ENCODE data around the gene TSSK1B.
"Not testable (repeated sequence)": the region's sequence is repeated elsewhere in the genome, so short reads cannot be mapped to it uniquely, and the experiment has no call there.

TSSK1B gene

DNA sequence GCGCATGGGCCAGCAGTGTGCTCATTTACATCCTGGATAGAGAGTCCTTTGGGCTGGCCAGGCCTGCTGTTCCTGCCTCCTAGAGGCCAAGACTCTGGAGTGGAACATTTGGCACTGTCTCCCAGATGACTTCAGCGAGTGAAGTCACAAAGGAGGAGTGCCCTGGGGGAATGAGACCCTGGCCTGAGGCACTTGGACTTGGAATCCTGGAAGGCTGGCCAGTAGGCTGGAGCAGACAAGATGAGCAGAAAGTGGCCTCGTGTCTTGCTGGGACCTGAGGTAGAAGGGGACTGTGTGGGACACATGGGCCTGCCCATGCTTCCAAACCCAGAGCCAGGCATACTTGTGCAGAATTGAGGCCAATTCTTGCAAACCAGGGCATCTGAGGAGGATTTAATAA is at the start of gene TSSK1B:
TSSK1B (minus strand) TSS at position 101 of the 400 bp plus-strand sequence. CDS start 150 bp downstream, outside the sequence.
- no peak for DNase-seq (ENCODE audit: low read depth)

DNA sequence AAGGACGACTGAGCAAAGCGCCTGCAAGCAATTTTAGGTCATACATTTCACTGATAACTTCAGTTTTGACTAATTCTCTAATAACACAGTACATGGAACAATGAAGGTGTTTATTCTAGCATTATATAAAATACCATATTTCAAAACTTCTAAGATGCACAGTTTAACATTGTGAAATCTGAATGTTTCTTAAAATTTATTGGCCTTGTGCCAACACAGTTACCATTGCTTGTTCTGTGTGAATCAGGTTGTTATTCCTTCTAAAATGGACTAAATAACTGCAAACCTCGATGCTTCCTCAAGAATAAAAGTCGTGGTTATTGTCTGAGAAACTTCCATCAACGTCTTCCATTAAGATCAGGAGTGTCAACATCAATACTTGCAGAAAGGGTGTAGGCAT is 45.5 kb upstream of the TSSK1B start:
- no peak for DNase-seq (ENCODE audit: low read depth)

DNA sequence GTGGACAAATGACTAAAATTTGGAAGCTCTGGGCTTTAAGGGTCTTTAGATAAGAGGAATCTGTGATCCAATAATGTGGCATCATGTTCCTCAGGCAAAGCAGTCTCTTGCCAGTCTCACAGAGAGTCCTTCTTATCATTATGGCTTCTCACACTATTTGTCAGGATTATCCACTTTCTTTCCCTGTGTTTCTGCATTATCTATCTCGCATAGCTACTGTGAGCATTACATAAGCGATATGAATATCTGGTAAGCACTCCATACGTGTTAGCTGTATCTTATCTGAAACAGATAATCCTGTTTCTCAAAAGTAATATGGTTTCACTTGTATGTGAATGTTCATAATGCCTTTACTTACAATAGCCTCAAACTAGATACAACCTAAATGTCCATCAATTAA is 43.9 kb upstream of the TSSK1B start:
- no peak for DNase-seq (ENCODE audit: low read depth)

DNA sequence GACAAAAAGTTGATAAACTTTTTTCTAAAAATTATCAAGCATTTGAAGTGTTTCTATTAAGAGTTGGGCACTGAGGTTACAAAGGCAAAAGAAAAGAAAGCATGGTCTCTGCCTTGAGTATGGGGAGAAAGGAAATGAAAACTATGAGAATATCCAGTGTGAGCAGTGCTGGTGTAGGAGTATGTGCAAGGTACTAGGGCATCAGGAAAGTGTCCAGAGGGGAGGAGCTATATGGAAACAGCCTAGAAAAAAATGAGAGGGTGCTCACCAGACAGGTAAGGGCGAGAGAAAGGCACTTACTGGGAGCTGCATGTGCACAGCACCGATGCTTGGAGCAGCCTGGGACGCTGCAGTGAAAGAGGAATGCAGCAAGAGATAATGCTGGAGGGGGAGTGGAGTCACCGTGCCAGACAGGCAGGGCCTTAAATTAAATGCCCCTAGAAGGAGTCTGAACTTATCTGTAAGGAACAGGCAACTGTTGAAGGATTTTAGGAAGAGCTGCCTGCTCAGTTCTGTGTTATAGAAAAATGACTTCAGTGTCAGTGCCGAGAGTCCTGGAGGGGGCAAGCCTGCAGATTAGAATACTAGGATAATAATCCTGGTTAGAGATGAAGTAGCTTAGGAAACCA is 39.4 kb upstream of the TSSK1B start:
- DNase-seq (ENCODE audit: low read depth): no peak

GRCh38 chr5:113463032-113463431 is 28.2 kb upstream of the TSSK1B start:
- DNase-seq (ENCODE audit: low read depth): no peak

DNA sequence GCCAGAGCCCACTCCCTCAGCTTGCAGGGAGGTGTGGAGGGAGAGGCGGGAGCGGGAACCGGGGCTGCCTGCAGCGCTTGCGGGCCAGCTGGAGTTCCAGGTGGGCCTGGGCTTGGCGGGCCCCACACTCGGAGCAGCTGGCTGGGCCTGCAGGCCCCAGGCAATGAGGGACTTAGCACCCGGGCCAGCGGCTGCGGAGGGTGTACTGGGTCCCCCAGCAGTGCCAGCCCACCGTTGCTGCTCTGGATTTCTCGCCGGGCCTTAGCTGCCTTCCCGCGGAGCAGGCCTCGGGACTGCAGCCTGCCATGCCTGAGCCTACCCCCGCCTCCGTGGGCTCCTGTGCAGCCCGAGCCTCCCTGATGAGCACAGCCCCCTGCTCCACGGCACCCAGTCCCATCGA is 22.3 kb upstream of the TSSK1B start:
- DNase-seq (ENCODE audit: low read depth): not testable (repeated sequence)

- no peak for DNase-seq (ENCODE audit: low read depth)
These were observed 18.2 kb upstream of the TSSK1B start for GRCh38 chr5:113452941-113453340.

- DNase-seq (ENCODE audit: low read depth): no peak
These were observed 17.0 kb upstream of the TSSK1B start for GRCh38 chr5:113451797-113452196.

DNA sequence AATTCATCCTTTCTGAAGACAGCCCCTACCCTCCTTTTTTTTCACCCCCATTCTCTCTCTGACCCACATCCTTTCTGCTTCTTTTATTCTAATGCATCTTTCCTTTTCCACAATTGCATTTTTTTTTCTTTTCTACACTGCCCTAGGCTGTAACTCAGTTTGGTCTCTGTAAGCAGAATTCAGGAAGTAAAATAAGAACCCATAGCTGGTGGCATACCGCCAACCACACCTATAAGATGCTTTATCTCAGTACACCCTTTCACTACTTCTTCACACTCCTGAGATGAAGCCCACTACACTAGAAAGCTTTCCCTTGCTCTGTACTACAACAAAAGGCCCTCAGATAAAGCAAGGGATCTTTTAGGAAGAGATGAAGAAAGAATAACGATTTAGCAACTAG is 16.1 kb upstream of the TSSK1B start:
- DNase-seq (ENCODE audit: low read depth): no peak

DNA sequence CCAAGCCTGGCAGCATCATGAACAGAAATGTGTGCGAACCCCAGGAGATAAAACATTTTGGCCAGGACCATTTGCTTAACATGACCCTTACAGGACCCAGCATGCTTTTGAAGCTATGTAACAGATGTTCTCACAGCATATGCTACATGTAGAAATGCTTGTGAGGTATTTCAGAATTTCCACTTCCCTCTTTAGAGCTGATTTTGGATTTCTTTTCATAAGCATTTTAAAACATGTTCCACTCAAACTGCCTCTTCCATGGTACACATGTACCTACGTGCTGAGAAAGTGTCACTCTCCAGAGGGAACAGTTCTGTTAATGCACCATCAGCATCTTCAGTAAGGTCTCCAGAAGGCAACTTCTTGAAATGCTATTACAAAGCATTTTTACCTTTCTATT is 15.7 kb upstream of the TSSK1B start:
- DNase-seq (ENCODE audit: low read depth): no peak

DNA sequence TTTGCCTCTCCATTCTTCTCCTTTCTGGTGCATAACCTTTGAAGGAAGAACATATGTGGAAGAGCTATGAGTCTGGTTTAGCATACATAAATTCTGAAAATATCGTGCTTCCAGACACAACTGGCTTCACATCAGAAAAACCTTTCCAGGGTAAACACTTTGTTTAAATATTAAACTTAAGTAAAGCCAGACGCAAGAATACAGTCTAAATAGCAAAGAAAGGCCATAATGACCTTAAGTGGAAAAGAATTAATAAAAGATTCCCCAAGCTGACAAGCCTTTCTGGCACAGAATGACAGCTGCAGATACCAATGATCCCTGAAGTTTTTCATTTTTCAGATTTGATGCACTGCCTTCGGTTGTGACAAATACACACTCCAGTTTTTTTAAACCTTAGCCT is 13.5 kb upstream of the TSSK1B start:
- DNase-seq (ENCODE audit: low read depth): no peak

DNA sequence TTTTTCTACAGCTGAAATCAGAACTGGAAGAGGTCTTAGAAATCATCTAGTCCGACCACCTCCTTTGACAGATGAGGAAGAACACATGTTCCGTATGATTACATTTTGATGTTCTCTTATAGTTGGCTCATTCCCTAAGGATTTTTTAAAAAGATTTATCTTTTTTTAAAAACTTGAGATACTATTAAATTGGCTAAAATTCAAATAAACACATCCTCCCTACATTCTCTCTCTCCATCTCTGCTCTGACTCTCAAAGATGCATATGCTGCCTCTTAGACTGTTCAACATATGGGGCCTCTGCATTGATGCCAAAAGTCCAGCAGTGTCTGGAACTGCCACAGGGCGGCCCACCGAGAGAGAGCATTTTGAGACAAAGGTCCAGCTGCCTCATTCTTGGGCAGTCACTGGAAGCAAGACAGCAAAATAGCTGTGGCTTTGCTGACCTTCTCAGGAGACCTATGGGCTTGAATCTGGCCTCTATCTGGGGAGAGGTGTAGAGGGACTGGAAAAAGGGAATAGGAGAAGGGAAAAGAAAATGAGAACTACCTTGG is 12.8 kb upstream of the TSSK1B start:
- no peak for DNase-seq (ENCODE audit: low read depth)

DNA sequence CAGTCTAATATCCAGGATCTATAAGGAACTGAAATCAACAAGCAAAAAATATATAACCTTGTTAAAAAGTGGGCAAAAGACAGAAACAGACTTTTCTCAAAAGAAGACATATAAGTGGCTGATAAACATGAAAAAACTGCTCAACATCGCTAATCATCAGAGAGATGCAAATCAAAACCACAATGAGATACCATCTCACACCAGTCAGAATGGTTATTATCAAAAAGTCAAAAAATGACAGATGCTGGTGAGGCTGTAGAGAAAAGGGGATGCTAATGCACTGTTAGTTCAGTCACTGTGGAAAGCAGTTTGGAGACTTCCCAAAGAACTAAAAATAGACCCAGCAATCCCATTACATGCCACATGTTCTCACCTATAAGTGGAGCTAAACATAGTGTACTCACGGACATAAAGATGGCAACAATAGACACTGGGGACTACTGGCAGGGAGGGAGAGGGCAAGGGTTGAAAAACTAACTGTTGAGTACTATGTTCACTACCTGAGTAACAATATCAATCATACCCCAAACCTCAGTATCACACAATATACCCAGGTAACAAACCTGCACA is 11.7 kb upstream of the TSSK1B start:
- DNase-seq (ENCODE audit: low read depth): no peak

DNA sequence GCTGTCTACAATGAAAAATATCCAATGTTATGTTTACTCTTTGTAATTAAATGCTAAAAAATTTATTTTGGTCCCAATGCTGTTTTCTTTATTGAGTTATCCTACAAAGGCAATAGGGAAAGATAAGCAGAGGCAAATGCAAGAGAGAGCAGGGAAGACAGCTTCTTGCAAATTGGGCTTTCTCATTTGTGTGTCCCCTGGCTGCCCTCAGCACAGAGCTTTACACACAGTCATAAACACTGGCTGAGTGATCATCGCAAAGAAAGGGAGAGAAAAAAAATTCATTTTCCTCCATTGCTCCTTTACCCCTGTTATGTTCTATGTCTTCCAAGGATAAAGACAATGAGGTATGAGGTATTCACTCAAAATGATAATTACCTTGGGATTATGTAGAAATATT is 2.3 kb upstream of the TSSK1B start:
- no peak for DNase-seq (ENCODE audit: low read depth)

DNA sequence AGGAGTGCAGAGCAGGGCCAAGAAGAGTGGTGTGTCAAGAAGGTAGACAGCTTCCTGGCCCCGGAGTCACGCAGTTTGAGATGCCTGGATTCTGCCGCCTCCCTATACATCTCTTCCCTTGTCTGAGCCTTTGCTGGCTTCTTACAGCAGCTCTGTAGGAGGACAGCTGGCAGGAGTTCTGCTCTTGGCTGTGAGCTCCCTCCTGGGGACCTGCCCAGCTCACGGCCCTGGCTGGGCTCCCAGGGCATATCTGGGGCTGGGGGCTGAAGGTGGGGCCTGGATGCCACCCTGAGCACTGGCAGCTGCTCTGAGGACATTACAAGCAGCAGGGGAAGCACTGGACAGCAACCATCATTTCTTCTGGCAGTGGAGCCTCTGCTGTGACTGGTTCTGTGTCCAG is 786 bp upstream of the TSSK1B start:
- DNase-seq (ENCODE audit: low read depth): no peak

- DNase-seq (ENCODE audit: low read depth): no peak
These were observed 752 bp downstream of the TSSK1B start for GRCh38 chr5:113433862-113434612.

DNA sequence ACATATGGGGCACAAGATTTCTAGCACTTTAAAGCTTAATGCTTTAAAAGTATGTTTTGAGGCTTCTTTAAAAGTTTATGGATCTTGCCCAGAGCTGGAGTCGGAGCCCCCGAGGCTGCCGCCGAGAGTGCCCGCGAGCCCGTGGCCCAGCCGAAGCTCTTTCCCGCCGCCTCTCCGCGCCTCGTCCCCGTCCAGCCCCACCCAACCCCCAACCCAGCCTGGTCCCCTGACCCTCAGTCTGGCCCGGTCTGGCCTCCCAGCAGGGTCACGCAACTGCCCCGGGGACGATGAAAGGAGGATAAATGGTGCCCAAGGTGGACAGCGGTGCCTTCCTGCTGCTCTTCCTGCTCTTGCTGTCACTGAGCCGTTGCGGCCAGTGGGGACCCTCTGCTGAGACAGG is 1.7 kb downstream of the TSSK1B start:
- no peak for DNase-seq (ENCODE audit: low read depth)

GRCh38 chr5:113427871-113428574 is 6.8 kb downstream of the TSSK1B start:
- no peak for DNase-seq (ENCODE audit: low read depth)

DNA sequence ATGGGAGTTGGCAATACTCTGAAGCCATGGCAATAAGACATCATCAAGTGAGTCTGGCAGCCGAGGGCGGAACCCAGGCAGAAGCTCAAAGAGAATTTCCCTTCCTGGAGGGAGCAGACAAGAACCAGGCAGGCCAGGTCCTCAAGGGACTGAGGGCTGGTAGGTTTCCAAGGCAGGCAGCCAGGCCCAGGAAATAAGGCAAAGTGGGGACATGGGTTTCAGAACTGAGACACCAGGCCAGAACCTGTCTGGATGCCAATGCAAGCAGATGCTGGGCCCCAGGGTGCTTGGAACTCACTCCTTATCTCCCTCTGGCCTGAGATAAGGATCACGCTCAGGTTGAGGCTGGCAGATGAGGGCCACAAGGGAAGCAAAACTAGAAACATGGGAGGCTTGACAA is 8.9 kb downstream of the TSSK1B start:
- DNase-seq (ENCODE audit: low read depth): no peak

GRCh38 chr5:113421693-113422092 is 13.1 kb downstream of the TSSK1B start:
- no peak for DNase-seq (ENCODE audit: low read depth)

GRCh38 chr5:113405530-113405929 is 29.3 kb downstream of the TSSK1B start:
- DNase-seq (ENCODE audit: low read depth): no peak

DNA sequence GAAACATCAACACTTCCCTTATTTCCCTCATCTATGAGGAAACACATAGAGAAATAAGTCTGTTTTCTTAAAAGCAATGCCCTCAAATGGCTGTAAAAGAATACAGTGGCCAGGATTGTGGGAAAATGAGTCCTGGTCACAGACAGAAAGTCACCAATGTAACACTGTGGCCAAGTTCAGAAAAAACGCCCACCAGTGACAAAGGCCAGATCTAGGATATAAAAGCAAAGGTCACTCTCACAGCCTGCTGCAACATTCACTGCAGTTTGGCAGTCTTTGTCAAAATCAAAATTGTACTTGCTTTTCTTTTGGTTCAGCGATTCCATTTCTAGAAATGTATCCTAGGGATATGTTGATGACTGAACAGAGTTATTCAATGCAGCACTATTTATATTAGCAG is 30.5 kb downstream of the TSSK1B start:
- DNase-seq (ENCODE audit: low read depth): no peak

DNA sequence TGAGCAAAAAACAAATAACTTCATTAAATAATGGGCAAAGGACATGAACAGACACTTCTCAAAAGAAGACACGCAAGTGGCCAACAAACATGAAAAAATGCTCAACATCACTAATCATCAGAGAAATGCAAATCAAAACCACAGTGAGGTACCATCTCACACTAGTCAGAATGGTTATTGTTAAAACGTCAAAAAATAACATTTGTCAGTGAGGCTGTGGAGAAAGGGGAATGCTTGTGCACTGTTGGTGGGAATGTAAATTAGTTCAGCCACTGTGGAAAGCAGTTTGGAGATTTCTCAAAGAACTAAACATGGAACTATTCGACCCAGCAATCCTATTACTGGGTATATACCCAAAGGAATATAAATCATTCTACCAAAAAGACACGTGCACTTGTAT is 36.8 kb downstream of the TSSK1B start:
- DNase-seq (ENCODE audit: low read depth): not testable (repeated sequence)

Measured in T-helper 22 cell (primary cell).